Medulla oblongata (tissue), 1 donor: Measurements from ENCODE around the gene PHLDA3.

Experiments
- DNase-seq: peaks from one replicate; pipeline ENCODE4 v3.0.0-alpha.2; 2015; ENCODE audit errors: extremely low spot score

PHLDA3 gene

DNA sequence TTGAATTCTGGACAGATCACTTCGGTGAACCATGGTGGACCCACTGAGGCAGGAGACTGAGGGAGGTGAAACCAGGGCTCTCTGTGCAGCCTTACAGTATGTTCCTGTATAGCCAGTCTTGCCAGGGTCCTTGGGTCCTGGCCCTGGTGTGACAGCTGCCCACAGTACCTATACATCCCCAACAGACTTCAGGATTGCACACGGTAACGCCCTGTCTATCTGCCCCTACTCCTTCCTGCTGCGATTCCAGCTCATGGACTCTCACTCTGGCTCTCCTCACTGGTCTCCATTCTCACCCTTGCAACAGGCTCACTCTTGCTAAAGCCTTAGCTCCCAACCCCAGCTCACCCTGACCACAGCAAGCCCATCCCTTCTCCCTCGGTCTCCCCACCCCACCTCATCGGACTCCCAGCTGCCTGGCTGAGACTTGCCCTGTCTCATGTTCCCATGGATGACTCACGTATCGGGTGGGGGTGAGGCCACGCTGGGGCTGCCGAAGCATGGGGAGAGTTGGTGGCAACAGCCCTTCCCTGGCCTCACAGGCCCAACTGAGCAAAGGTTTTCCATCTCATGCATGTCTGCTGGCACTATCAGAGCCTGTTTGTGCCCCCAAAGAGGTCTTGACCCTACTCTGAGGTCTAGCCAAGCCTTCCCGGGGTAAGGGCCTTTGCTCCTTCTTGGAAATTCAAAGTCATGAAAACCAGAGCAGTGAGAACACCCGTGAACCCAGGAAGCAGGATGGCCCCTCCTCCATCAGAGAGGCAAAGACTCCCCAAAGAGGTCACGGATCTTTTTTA is 7.1 kb downstream of the PHLDA3 start:
- DNase-seq = no peak

DNA sequence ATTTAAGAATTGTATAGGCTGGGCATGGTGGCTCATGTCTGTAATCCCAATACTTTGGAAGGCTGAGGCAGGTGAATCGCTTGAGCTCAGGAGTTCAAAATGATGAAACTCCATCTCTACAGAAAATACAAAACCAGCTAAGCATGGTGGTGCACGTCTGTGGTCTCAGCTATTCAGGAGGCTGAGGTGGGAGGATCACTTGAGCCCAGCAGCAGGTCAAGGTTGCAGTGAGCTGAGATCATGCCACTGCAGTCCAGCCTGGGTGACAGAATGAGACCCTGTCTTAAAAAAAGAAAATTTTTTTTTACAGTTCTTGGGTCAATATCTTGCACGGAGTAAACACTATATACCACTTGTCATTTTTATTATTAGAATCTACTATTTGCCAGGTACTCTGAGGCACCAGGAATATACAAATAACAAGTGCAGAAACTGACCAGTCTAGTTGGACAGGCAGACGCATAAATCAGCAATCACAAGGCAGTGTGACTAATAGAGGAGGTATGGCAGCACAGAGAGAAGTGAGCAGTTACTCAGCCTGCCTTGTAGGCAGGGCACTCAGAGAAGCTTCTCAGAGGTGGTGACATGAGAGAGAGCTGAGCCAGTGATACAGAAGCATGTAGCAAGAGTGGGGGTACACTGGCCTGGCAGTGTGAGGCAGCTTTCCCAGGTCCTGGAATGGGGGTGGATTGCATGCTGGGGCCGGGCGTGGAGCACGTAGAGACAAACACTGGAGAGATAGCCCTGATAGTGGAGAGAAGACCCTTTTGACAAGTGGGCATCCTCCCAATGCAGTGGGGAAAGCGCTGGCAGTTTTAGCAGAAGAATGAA is 8.0 kb downstream of the PHLDA3 start:
- DNase-seq = no peak

DNA sequence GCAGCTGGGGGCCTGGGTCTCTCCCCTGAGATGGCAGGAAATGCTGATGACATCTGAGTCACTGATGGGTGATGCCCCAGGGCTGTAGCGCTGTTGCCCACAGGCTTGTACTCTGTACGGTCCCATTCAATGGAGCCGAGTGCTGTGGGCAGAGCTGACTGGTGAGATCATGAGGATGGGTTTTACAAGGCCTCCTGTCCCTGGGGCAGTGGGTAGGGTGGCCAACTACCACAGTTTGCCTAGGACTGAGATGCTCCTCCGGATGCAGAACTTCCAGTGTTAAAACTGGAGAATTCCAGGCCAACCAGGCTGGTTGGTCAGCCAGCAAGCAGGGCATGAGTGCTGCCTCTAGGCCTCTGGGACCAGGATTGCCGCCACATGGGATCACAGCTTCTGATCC is 9.2 kb downstream of the PHLDA3 start:
- no peak for DNase-seq

DNA sequence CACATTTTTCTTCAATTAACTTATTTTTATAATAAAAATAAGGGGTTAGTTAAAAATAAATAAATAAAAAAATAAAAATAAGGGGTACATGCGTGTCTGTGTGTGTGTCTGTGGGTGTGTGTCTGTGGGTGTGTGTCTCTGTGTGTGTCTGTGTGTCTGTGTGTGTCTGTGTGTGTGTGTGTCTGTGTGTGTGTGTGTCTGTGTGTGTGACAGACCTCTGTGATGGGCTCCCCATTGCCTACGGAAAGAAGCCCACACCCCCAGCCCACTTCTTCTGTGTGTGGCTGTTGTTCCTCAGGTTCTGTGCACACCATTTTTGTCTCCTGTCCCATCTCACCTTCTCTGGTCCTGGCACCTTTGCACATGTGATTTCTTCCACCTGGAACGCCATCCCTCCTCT is 9.9 kb downstream of the PHLDA3 start:
- no peak for DNase-seq

DNA sequence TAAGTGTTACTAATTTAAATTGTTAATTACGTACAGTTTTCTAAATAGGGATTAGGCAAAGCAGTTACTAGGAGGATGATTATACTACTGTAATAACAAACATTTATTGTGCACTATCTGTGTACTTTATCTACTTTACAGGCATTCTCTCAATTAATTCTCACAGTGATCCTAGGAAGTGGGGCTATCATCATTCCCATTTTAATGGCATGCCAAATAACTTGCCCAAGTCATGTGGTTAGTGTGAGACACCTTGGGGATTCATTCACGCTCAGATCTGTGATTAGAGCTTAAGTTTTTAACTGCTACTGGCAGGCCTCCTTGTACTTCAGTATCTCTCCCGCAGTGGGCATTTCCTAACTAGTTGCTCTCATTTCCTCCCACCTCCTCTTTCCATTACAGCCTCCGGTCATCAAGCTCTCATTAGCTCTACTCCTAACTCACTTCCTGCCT is 11.5 kb downstream of the PHLDA3 start:
- DNase-seq = no peak

DNA sequence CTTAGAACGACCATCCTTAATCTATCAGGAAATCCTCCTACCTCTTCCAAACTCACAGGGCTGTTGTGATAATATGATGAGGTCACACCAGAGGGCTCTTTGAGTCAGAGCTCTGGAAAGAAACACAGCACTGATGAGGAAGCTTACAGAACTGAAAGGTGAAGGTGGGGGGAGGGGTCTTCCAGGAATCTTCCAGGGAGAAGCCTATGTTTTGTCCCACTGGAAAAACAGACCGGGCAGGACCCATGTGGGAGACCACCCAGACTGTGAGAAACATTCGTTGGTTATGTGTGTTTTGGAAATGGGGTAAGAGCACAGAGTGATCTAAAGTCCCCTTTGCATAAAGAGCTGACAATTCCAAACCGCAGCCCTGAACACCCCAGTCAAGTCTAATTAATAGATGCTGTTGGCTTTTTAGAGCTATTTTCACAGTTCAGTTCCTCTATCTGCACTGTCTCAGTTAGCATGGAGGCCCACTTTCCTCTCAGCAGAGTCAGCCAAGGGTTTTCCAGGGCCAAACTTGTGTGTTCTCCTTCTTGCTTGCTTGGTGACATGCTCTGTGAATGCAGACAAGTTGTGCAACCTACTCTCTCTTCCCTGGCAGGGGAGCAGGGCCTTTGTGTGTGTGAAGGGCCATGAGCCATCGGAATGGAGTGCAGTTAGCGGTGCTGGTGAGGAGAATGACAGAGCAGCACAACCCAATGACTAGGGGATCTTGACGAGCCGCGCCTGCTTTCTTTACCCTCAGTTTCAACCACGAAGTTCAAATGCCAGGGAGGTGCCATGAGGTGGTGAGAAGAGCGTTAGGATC is 12.3 kb downstream of the PHLDA3 start:
- DNase-seq = peak; percentile 70

DNA sequence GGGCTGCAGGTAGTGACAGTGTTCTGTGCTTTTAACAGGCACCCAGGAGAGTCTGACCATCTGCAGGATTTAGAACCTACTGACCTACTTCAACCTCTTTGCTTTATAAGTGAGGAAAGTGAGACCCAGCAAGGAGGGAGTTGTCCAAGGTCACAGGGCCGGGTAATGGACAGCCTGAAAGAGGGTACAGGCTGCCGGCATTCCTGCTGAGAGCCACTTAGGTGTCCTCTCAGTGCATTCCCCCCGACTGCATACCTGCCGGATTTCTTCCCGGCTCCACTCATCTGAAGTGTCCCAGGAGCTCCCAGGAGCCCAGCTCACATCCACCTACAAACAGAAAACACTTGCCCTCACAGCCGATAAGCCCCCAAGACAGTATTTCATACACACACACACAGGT is 13.9 kb downstream of the PHLDA3 start:
- DNase-seq = no peak

DNA sequence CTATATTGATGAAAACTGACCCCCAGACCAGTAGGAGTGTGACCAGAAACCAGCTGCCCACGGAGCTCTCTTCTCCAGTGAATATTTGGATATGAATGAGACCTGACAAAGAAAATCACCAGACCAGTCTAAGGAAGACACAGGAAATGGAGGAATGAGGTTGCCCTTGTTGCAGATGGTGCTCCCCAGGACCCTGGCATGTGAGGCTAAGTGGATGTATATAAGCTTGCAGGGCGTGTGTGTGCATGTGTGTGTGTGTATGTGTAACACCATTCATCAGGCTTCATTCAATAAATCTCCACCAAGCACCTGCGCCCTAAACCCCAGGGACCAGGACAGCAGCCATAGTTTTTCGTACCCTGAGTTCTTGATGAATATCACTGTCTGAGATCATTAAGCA is 14.4 kb downstream of the PHLDA3 start:
- DNase-seq = no peak

DNA sequence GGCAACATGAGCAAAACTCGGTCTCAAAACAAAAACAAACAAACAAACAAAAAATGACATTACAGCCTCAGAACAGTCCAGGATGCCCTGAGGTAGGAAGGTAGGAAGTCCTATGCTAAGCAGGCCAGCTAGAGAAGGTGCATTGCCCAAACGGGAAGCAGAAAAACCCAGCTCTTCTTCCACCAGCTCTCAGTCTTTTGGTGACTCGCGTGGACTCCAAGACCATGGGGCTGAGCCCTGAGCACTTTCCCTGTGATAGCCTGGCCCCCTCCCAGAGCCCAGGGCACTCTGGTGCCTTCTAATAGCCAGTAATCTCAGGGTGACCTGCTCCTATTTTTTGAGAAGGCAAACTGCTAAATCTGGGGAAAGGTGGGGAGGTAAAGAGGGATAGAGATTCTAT is 16.1 kb downstream of the PHLDA3 start:
- no peak for DNase-seq

DNA sequence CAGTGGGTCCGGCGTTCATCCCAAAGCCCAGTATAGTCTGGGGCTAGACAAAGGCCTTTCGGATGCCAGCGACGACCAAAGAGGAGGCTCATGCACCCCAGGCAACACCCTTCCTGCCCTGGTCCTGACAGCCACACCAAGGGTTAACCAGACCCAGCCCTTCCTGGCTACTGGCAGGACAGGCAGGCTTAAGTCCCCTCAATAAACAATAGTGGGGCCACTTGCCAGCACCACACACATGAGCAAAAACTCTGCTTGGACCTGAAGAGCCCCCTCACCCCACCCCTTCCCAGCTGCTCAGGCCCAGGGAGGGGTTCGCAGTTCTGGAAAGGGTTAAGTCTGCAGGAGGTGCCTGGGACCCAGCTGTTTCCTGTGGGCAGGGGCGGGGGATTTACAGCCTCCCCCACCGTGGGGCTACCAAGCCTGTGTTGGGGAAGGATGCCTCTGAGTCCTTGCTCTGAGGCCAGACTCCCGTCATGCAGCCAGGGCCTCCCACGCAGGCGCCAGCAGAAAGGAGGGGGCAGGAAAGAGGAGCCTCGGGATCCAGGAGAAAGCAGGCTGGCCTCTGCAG is 18.2 kb downstream of the PHLDA3 start:
- peak; percentile 81 for DNase-seq

DNA sequence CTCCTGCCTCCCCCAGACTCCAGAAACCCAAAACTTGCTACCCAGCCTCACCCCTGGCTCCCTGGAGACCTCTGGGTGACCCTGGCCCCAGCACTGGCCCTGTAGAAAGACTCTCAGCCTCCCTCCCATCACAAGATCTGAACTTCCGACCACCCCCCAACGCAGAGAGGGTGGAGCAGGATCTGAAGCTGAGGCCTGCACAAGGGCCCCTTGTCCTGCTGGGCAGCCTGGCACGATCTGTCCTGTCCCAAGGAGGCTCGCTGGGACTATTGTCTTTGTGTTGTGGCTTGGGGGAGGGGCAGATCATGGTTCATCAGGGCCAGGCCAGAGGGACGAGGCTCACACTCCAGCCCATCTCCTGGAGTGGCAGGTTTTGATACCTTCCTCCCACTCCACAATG is 20.0 kb downstream of the PHLDA3 start:
- peak; percentile 90 for DNase-seq

DNA sequence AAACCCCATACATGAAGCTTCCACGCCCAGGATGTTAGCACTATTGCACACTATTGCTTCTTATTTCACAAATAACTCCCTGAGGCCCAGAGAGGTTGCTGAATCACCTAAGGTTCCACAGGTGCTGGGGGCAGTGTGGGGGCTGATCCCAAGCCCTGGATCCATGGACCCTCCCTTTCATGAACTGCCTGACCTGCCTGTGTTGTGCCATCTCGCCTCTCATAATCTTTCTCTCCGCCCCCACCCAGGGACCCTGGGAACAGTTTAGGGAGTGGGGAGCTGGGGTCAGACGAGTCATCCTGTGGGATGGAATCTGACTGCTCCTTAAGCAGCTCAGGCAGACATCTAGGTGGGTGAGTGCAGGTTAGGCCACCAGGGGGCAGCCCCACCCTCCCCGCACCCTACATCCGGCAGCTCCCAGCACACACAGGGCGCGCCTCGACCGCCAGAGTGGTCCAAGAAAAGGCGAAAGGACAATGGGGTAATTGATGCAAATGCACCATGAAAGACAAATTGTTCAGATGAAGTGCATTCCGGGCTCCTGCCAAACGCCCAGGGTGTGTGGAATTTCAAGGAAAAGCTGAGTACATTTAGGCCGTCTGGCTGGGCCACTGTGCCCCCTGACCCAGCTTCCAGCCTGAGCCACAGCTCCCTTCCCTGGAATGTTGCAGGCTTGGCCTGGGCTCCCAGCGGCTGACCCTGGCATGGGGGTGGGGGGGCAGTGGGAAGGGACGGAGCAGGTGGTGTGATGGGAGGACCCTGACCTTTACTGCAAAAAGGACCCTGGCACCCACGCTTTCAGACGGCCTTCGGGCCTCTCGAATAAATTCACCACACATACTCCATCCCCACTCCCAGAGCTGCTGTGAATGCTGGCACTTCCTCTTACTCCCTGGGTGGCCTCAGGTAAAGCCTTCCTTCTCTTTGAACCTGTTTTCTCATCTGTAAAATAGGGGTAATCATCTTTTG is 20.8 kb downstream of the PHLDA3 start:
- DNase-seq = peak; percentile 93

DNA sequence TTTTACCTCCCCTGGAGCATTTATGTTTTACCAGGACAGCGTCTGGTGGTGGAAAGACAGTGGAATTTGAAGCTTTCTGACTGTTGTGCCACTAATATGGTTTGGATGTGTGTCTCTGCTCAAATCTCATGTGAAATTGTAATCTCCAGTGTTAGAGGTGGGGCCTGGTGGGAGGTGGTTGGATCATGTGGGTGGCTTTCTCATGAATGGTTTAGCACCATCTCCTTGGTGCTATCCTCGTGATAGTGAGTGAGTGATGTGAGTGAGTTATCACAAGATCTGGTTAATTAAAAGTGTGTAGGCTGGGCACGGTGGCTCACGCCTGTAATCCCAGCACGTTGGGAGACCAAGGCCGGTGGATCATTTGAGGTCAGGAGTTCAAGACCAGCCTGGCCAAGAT is 23.7 kb downstream of the PHLDA3 start:
- DNase-seq = no peak

DNA sequence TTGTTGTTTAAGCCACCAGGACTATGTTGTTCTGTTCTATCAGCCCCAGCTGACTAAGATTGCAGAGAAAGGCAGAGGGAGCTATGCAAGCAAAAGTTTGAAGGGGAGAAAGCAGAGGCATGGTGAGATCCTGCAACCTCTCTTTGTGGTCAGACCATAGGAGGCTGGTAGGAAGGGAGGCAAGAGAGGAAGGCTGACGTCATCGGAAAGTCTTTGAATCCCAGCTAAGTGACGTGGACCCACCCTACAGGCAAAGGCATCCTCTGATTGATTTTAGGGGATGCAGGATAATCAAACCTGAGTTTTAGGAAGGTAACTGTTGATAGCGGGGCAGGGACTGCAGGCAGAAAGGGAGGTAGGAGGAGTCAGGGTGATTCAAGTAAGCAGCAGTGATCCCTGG is 24.2 kb downstream of the PHLDA3 start:
- no peak for DNase-seq

DNA sequence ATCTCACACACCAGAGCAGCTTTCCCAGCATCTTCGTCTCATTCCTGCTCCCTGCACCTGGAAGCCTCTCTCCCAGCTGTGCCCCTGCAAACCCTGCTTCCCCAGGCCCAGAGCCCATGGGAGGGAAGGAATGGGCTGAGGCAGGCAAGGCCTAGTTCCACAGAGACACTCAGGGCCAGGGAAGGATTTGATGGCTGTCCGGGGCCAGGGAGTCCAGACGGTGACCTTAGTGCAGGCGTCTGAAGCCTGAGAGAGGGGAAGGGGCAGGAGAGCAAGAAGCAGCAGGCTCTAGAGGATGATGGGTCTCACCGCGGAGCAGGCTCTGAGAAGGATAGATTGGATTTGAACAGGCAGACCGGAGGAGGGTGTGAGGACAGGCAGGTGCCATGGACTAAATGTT is 25.2 kb downstream of the PHLDA3 start:
- DNase-seq = no peak

DNA sequence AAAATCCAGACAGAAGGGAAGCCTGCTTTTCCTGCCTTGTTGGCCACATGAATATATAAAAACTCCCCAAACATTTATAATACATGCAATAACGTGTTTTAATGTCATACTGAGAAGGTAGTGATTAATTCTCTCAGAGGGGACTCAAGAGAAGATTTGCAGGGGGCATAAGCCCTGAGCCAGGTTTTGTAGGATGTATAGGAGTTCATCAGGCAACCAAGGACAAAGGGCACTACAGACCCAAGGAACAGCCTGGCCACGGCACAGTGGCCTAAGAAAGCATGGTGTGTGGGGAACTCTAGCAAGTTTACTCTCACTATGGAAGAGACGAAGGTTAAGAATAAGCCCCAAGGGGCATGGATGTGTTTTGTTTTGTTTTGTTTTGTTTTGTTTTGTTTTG is 32.0 kb downstream of the PHLDA3 start:
- no peak for DNase-seq

DNA sequence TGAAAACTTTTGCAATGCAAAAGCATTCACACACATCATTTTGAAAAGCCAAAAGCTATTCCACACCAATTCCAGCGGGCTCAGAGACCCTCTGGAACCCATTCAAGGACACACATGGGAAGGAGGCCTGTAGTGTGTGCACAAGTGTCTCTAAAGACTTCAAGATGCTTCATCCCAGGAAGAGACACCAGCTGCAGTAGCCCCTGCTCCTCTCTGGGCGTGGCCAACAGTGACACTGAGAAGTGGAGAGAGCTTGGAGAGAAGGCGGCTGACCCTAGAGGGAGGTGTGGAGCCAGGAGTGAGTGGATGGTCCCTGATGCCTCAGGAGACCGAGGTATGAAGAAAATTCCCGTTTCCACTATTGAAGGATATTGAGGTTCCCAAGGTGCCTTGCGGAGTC is 32.6 kb downstream of the PHLDA3 start:
- no peak for DNase-seq

DNA sequence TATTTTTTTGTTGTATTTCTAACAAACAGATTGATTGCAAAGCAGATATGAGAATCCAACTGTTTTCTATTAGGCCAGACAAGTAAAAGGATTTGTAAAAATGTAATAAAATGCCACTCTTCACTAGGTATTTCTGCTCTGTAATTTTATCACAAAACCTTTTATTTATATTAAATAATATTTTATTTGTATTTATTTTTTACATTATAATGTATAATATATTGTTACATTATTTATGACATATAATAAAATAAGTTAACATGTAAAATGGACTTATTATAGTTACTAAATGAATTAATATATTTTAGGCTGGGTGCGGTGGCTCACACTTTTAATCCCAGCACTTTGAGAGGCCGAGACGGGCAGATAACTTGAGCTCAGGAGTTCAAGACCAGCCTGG is 34.7 kb downstream of the PHLDA3 start:
- no peak for DNase-seq

DNA sequence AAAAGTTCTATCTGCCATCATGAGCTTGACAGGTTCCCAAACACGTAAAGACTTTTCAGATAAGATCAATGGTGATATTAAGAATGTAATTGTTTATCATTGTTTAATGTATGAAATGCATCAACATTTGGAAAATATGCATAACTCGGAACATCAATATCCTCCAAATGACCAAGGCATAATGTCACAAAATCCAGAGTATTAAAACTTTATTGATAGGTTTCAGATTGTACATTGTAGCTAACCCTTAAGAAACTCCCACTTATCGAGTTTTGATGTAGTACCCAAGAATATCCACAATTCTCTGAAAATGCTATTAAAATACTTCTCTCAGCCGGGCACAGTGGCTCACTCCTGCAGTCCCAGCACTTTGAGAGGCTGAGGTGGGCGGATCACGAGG is 35.4 kb downstream of the PHLDA3 start:
- DNase-seq = no peak

DNA sequence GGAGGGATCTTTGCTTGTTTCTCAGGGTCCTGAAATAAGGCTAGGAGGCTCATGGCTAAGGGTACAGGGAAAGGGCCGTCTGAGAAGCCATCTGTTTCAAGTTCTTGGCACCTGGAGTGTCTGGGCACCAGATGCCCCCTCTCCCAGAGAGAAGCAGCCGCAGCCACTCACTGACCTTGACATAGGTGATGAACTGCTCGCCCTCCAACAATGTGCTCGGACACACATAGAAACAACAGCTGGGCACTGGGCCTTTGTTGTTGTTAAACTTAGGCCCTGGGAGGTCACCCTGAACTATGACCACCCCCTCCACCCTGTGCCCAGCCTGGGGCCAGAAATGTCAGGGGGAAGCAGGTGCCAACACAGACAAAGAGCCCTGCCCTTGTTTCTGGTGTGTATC is 38.2 kb downstream of the PHLDA3 start:
- DNase-seq = no peak
